ENCODE data around the gene PMM2.

The PMM2 gene

DNA sequence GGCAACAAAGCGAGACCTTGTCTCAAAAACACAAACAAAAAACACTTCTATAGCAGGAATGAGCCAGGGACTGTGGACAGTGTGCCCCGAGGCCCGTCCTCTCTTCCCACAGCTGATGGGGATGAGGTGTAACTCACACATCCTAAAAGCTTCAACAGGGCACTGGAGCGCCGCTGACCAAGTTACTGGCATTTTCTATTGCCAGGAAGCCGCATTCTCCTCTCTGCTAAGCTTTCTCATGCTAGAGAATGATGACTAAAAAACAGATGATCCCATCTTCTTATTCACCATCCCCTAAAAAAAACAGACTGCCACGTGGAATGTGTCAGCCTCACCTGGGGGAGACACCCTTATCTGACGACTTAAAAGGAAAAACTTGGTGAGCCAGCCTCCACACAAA is 54.9 kb downstream of the PMM2 start:
- DNase-seq (ENCODE audit: low read depth), result no peak
- no peak overlapping the region for H3K4me3 ChIP-seq (replicated peaks; ENCODE audit: low read depth, low read length)
- TF ChIP-seq, protein P1, sequence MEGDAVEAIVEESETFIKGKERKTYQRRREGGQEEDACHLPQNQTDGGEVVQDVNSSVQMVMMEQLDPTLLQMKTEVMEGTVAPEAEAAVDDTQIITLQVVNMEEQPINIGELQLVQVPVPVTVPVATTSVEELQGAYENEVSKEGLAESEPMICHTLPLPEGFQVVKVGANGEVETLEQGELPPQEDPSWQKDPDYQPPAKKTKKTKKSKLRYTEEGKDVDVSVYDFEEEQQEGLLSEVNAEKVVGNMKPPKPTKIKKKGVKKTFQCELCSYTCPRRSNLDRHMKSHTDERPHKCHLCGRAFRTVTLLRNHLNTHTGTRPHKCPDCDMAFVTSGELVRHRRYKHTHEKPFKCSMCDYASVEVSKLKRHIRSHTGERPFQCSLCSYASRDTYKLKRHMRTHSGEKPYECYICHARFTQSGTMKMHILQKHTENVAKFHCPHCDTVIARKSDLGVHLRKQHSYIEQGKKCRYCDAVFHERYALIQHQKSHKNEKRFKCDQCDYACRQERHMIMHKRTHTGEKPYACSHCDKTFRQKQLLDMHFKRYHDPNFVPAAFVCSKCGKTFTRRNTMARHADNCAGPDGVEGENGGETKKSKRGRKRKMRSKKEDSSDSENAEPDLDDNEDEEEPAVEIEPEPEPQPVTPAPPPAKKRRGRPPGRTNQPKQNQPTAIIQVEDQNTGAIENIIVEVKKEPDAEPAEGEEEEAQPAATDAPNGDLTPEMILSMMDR (IDR thresholded peaks at IDR 0.05; ENCODE audit: low read length, missing control alignments), result no peak

DNA sequence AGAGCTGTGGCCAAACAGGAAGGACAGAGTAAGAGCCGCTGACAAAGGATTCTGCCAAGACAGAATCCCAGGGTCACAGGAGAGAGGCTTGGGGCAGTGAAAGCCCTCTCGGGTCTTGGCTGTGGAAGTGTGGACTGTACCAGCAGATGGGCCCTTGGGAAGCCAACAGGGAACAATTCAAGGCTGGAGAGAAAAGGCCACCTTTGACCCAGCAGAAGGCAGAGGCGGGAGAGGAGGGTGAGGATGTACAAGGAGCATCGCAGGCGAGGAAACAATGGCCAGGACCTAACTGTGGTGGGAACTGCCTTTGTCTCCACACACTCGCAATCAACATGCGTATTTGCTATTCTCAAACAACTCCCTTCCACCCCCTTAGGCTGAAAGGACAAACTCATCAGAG is 55.5 kb downstream of the PMM2 start:
- no peak overlapping the region for H3K4me3 ChIP-seq (replicated peaks; ENCODE audit: low read depth, low read length)
- no peak for DNase-seq (ENCODE audit: low read depth)
- TF ChIP-seq, protein P1 (IDR thresholded peaks at IDR 0.05; ENCODE audit: low read length, missing control alignments), result no peak

DNA sequence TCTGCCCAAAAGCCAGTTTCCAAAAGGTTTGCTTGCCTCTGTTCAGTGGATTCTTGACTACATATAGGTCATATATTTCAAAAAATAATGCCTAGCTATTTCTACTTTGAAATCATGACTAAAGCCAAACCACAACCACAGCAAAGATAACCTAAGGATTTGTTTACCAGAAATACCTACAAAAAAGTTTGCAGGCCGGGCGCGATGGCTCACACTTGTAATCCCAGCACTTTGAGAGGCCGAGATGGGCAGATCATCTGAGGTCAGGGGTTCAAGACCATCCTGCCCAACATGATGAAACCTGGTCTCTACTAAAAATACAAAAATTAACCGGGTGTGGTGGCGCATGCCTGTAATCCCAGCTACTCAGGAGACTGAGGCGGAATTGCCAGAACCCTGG is 56.0 kb downstream of the PMM2 start:
- no peak overlapping the region for H3K4me3 ChIP-seq (replicated peaks; ENCODE audit: low read depth, low read length)
- no peak for DNase-seq (ENCODE audit: low read depth)
- TF ChIP-seq, protein P1 (IDR thresholded peaks at IDR 0.05; ENCODE audit: low read length, missing control alignments), result no peak

DNA sequence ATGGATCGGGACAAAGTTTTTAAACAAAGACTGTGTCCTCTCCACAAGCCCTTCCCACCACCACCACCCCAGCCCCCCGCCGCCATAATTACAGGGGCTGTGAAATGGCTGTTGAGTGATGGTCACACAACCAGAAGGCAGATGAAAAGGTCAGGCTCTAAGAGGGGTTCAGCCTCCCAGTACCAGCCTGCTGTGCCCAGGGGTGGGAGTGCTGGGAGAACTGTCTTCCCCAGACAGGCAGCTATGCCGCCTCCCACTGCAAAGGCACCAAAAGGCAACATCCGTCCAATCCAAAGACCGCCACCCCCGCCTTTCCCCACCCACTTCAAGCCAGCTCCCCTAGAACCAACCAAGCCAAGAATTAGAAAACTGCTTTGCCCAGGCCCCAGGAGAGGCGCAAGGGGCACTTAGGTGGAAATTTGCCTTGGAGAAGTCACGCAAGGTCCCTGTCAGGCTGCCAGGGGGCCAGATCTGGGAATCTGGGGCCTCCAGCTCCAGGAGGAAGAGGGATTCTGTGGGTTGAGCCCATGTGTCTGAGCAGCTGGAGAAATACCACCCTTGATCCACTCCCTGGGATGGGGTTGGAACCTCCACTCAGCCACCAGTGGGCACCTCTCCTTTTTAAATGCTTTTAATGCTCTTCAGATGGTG is 56.8 kb downstream of the PMM2 start:
- H3K4me3 ChIP-seq (replicated peaks; ENCODE audit: low read depth, low read length), result no peak overlapping the region
- TF ChIP-seq, protein P1 (IDR thresholded peaks at IDR 0.05; ENCODE audit: low read length, missing control alignments), result no peak
- DNase-seq (ENCODE audit: low read depth), result no peak

DNA sequence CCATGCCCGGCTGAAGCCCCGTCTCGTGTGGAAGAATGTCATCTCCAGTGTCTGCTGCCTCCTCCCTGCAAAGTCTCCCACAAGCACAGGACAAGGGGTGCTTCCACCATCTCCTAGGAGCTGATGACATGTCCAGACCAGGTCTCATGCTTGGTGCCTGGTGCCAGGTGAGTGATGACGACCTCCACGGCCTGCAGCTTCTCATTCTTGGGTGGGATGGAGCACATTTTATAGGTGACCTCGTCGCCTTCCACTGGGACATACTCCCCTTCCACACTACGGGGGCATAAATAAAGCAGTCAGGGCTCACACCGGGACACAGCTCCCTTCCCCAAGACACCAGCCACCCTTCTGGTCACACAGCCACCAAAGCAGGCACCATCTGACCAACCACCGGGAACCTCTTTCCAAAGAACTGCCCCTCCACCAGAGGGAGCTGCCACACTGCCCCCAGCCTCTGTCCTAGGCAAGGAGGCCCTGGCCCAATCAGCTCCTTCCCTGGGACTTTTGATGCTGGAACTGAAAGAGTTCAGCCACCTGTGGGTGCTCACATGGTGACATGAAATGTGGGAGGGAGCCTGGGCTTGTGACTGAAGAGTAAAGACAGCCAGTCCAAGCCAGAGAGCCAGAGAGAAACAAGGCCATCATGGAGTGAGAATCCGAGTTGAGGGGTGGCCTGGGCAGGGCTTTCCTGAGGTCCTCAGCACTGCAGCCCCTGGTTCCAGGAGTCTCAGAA is 57.6 kb downstream of the PMM2 start:
- no peak overlapping the region for H3K4me3 ChIP-seq (replicated peaks; ENCODE audit: low read depth, low read length)
- TF ChIP-seq, protein P1 (IDR thresholded peaks at IDR 0.05; ENCODE audit: low read length, missing control alignments), result peak; percentile 6
- no peak for DNase-seq (ENCODE audit: low read depth)

DNA sequence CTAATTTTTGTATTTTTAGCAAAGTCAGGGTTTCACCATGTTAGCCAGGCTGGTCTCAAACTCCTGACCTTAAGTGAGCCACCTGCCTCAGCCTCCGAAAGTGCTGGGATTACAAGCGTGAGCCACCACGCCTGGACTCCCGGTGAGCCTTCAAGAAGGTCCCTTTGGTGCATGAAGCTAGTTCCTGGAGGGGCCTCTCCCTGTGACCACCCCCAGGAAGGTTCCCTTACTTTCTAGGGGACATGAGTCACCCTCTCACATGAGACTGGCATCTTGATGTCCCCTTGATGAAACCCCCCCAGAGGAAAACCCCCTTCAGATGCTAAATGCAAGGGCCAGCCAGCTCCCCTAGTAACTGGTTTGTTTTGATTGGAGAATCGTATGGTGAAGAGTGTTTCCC is 58.3 kb downstream of the PMM2 start:
- TF ChIP-seq, protein P1 (IDR thresholded peaks at IDR 0.05; ENCODE audit: low read length, missing control alignments), result no peak
- no peak overlapping the region for H3K4me3 ChIP-seq (replicated peaks; ENCODE audit: low read depth, low read length)
- DNase-seq (ENCODE audit: low read depth), result no peak
